ENCODE results near the gene KRTAP3-3. TPM values are rescaled to one million over a fixed set of nuclear protein-coding genes. Genes with fewer than 3 reads are reported as not detected.

The KRTAP3-3 gene
- total and polyA plus RNA-seq, 2 of the 8 experiments (the other 6 are each of a cell fraction or from before 2014, with no cell fraction given): not detected

- no peak overlapping the region for H4K91ac ChIP-seq (replicated peaks; ENCODE audit: insufficient read length, low read length)
- no peak overlapping the region for H2BK5ac ChIP-seq (ENCODE audit: low read depth, low read length)
- DNase-seq (ENCODE audit: low read depth in 1 of 2, low spot score in 2 of 2): no peak
- WGBS, 2 experiments (ENCODE audit: extremely low coverage in 1 of 2, insufficient coverage in 1 of 2, insufficient read length in 1 of 2, insufficient replicate concordance in 2 of 2, low coverage in 1 of 2, low lambda C conversion rate in 2 of 2, missing lambda C conversion rate in 1 of 2): 84% methylated on average over 7 of the region's 7 CpGs; no CpG with 5 or more reads in 1 of the 2 experiments
- no peak overlapping the region for H3K9ac ChIP-seq (replicated peaks in 1 of 4; ENCODE audit: extremely low read depth in 1 of 4, low read depth in 3 of 4, low read length in 3 of 4)
- no peaks in the 10 kb centered on the region for H3K36me3 ChIP-seq (ENCODE audit: control insufficient read depth in 2 of 4, insufficient read depth in 4 of 4, low read length in 3 of 4)
- H3K27ac ChIP-seq (ENCODE audit: low read depth, low read length): no peak overlapping the region
- H4K5ac ChIP-seq (ENCODE audit: insufficient read length, low read depth, low read length): no peak overlapping the region
- H3K4ac ChIP-seq (replicated peaks; ENCODE audit: insufficient read length, low read depth, low read length): no peak overlapping the region
- POLR2A ChIA-PET (ENCODE audit: partially characterized antibody): no interaction called here
- CTCF ChIA-PET (ENCODE audit: partially characterized antibody): interaction anchor here (0.7 kb wide), 1 partner anchor 152 kb away, joined by 3 read pairs; no protein-coding TSS in a partner anchor
- H3K14ac ChIP-seq (ENCODE audit: insufficient read length): no peak overlapping the region
- H3K23ac ChIP-seq (ENCODE audit: insufficient read length): no peak overlapping the region
- no peak for FAIRE-seq
- no peaks in the 10 kb centered on the region for H4K20me1 ChIP-seq (replicated peaks in 1 of 2; ENCODE audit: control insufficient read depth in 1 of 2, insufficient read depth in 2 of 2, low read length in 2 of 2)
- H3K79me2 ChIP-seq (ENCODE audit: control insufficient read depth in 1 of 2, insufficient read depth in 2 of 2, low read length in 2 of 2): no peaks in the 10 kb centered on the region
- no peak overlapping the region for H3K4me3 ChIP-seq (ENCODE audit: extremely low read depth in 1 of 4, insufficient read depth in 2 of 4, low read depth in 3 of 4, low read length in 4 of 4)
- no peak overlapping the region for H2BK20ac ChIP-seq (ENCODE audit: low read length)
- H2BK12ac ChIP-seq (ENCODE audit: low read depth, low read length): no peak overlapping the region
- H2AK5ac ChIP-seq (ENCODE audit: low read depth, low read length): no peak overlapping the region
- TF ChIP-seq, protein P1, sequence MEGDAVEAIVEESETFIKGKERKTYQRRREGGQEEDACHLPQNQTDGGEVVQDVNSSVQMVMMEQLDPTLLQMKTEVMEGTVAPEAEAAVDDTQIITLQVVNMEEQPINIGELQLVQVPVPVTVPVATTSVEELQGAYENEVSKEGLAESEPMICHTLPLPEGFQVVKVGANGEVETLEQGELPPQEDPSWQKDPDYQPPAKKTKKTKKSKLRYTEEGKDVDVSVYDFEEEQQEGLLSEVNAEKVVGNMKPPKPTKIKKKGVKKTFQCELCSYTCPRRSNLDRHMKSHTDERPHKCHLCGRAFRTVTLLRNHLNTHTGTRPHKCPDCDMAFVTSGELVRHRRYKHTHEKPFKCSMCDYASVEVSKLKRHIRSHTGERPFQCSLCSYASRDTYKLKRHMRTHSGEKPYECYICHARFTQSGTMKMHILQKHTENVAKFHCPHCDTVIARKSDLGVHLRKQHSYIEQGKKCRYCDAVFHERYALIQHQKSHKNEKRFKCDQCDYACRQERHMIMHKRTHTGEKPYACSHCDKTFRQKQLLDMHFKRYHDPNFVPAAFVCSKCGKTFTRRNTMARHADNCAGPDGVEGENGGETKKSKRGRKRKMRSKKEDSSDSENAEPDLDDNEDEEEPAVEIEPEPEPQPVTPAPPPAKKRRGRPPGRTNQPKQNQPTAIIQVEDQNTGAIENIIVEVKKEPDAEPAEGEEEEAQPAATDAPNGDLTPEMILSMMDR (IDR thresholded peaks at IDR 0.05; ENCODE audit: control extremely low read depth in 1 of 3, insufficient read depth in 1 of 3, low read depth in 1 of 3, low read length in 3 of 3): no peak
- TF ChIP-seq ZNF274 (IDR thresholded peaks at IDR 0.05; ENCODE audit: borderline replicate concordance, extremely low read depth, low read length) (no peak), KDM1A (IDR thresholded peaks at IDR 0.05; ENCODE audit: borderline replicate concordance, low read length) (no peak)
- H3K23me2 ChIP-seq (ENCODE audit: low read depth, low read length): no peaks in the 10 kb centered on the region
- H4K8ac ChIP-seq (ENCODE audit: extremely low read depth, insufficient read depth, low read length): no peak overlapping the region
- no peak overlapping the region for H3K18ac ChIP-seq (ENCODE audit: extremely low read depth, low read length)
- no peaks in the 10 kb centered on the region for H3K79me1 ChIP-seq (ENCODE audit: low read depth, low read length)
- H3K56ac ChIP-seq (replicated peaks; ENCODE audit: insufficient read length, low read depth, low read length): no peak overlapping the region
- H2BK15ac ChIP-seq (ENCODE audit: low read length): no peak overlapping the region
- no peaks in the 10 kb centered on the region for H3K4me1 ChIP-seq (replicated peaks in 1 of 4; ENCODE audit: control insufficient read depth in 3 of 4, insufficient read depth in 4 of 4, low read length in 3 of 4)
- no peaks in the 10 kb centered on the region for H3K9me3 ChIP-seq (ENCODE audit: insufficient read depth in 2 of 2, low read depth in 1 of 2, low read length in 1 of 2)
- H3K4me2 ChIP-seq (ENCODE audit: insufficient read depth in 1 of 2, low read depth in 2 of 2, low read length in 2 of 2): no peak overlapping the region
- no peaks in the 10 kb centered on the region; a peak in 1 of 7 replicates for H3K27me3 ChIP-seq (replicated peaks in 1 of 4; ENCODE audit: control insufficient read depth in 3 of 4, extremely low read depth in 1 of 4, insufficient read depth in 3 of 4, low read length in 3 of 4)
- H2AFZ ChIP-seq (ENCODE audit: low read length): no peak overlapping the region
- no peak overlapping the region for H2BK120ac ChIP-seq (replicated peaks; ENCODE audit: low read depth, low read length)
These were observed 21.5 kb upstream of the KRTAP3-3 start for GRCh38 chr17:41015454-41015853.
